HL-60 (cell line): ENCODE results near the gene CXCR5.

Experiments used
- DNase-seq, 2 experiments: peaks; one replicate each; pipeline ENCODE4 v3.0.0-alpha.2; 2010 to 2020; ENCODE audit warnings: low read depth in 1 of 2, low spot score in 1 of 2
- H3K27ac ChIP-seq: fragments of 250-450 bp; sonication (Bioruptor Pico); replicated peaks from 2 replicates; pipeline ENCODE4 v1.5.1; 2020; ENCODE audit warnings: mild to moderate bottlenecking, moderate library complexity
- H3K27me3 ChIP-seq: fragments of 250-450 bp; sonication (Bioruptor Pico); 2 replicates; pipeline ENCODE4 v1.5.1; 2021; ENCODE audit warnings: mild to moderate bottlenecking, moderate library complexity; ENCODE audit not compliant: insufficient read depth, poor library complexity, severe bottlenecking
- H3K4me3 ChIP-seq: replicated peaks from 2 replicates; pipeline ENCODE4 v1.5.1; 2011; ENCODE audit warnings: mild to moderate bottlenecking, control low read depth, low read length; ENCODE audit not compliant: insufficient read depth
- GABPA ChIP-seq: IDR thresholded peaks from 2 replicates; pipeline ENCODE4 v1.6.1; 2012; ENCODE audit warnings: low read depth
- POLR2AphosphoS5 ChIP-seq: IDR thresholded peaks from 2 replicates; pipeline ENCODE4 v1.6.1; 2012; ENCODE audit warnings: low read depth
- SPI1 ChIP-seq: IDR thresholded peaks from 2 replicates; pipeline ENCODE4 v1.6.1; 2012; ENCODE audit warnings: low read depth, mild to moderate bottlenecking, borderline replicate concordance
- TF ChIP-seq, protein P1 (sequence below): IDR thresholded peaks from 2 replicates; pipeline ENCODE4 v1.6.1; 2012; ENCODE audit warnings: low read depth; ENCODE audit not compliant: insufficient replicate concordance
- TF ChIP-seq, protein P2 (sequence below): IDR thresholded peaks from one replicate; pipeline ENCODE4 v1.5.1; 2011; ENCODE audit warnings: low read length, control low read depth, inconsistent platforms; ENCODE audit not compliant: insufficient read depth

Gene CXCR5

DNA sequence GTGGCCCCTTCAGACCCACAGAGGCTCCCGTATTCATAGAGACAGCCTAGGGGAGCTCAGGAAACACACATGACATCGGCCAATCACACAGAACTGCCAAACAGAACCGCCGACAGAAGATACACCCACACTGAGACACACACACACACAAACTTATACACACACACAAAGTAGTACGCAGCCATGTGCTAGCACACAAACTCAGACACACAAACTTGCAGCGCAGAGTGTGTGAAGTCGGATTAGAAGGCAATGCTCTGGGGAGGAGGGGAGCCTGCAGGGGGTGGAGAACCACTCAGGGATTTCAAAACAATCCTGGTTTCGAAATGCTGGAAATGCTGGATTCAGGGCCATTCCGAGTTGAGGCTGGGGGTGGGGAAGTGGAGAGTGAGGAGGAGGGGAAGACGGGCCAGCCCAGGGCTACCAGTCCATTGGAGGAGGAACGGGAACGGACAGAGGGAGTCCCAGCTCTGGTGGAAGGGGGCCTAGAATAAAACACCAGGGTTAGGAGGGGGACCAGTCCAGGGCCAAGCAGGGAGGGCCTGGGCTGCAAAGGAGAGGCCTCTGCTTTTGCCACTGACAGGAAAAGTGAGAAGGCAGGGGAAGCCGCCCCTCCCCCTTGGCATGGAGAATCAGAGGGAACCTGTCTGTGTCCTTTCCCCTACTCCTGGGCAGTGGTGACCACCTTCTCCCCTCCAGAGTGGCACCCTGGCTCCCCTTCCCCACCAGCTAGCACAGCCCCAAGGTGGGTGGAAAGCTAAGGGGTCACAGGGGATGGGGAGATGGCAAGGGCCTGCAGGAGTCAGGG is 37.6 kb downstream of the CXCR5 start:
- peak in 1 of 2 experiments; percentile 40 for DNase-seq
- Histone ChIP-seq H3K4me3 (no peak overlapping the region), H3K27ac (no peak overlapping the region), H3K27me3 (no peaks in the 10 kb centered on the region)
- TF ChIP-seq, protein P1, sequence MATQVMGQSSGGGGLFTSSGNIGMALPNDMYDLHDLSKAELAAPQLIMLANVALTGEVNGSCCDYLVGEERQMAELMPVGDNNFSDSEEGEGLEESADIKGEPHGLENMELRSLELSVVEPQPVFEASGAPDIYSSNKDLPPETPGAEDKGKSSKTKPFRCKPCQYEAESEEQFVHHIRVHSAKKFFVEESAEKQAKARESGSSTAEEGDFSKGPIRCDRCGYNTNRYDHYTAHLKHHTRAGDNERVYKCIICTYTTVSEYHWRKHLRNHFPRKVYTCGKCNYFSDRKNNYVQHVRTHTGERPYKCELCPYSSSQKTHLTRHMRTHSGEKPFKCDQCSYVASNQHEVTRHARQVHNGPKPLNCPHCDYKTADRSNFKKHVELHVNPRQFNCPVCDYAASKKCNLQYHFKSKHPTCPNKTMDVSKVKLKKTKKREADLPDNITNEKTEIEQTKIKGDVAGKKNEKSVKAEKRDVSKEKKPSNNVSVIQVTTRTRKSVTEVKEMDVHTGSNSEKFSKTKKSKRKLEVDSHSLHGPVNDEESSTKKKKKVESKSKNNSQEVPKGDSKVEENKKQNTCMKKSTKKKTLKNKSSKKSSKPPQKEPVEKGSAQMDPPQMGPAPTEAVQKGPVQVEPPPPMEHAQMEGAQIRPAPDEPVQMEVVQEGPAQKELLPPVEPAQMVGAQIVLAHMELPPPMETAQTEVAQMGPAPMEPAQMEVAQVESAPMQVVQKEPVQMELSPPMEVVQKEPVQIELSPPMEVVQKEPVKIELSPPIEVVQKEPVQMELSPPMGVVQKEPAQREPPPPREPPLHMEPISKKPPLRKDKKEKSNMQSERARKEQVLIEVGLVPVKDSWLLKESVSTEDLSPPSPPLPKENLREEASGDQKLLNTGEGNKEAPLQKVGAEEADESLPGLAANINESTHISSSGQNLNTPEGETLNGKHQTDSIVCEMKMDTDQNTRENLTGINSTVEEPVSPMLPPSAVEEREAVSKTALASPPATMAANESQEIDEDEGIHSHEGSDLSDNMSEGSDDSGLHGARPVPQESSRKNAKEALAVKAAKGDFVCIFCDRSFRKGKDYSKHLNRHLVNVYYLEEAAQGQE, result no peak
- TF ChIP-seq POLR2AphosphoS5 (no peak), GABPA (no peak), SPI1 (no peak)
- TF ChIP-seq, protein P2, sequence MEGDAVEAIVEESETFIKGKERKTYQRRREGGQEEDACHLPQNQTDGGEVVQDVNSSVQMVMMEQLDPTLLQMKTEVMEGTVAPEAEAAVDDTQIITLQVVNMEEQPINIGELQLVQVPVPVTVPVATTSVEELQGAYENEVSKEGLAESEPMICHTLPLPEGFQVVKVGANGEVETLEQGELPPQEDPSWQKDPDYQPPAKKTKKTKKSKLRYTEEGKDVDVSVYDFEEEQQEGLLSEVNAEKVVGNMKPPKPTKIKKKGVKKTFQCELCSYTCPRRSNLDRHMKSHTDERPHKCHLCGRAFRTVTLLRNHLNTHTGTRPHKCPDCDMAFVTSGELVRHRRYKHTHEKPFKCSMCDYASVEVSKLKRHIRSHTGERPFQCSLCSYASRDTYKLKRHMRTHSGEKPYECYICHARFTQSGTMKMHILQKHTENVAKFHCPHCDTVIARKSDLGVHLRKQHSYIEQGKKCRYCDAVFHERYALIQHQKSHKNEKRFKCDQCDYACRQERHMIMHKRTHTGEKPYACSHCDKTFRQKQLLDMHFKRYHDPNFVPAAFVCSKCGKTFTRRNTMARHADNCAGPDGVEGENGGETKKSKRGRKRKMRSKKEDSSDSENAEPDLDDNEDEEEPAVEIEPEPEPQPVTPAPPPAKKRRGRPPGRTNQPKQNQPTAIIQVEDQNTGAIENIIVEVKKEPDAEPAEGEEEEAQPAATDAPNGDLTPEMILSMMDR, result no peak

DNA sequence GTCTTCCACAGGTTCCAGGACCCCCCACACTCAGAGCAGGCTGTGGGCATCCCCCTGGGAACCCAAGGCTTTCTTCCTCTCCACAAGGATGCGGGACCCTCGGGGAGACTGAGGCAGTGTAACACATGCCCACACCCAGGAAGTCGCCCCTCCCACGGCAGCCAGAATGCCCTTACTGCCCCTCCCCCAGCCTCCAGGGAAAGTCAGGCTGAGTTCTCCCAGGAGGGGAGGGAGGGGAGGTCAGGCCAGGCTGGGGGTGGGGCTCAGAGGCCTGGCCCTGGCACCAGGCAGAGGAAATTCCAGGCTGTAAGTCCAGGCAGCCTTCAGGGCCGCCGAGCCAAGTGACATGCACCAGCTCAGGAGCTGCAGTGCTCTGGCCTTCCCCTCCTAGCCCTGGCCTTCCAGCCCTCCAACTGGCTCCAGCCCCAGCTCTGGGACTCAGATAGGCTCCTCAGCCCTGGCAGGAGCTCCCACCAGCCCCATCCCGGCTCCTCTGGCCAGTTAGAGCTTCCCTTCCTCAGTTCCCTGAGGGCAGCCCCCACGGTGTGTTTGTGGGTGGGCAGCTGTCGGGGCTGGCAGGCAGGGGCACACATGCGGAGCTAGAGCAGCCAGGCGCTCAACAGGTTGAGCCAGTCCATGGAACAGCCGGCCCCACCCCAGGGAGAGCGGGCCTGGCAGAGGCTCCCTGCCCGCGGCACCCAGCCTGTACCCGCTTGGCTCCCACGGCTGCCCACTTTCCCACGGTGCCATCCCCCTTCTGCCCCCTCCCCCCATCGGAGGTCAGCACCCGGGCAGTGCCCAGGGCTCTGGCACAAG is 38.4 kb downstream of the CXCR5 start:
- H3K27me3 ChIP-seq, result no peaks in the 10 kb centered on the region
- no peak overlapping the region for H3K27ac ChIP-seq
- TF ChIP-seq POLR2AphosphoS5, result no peak
- TF ChIP-seq GABPA, result no peak
- TF ChIP-seq, protein P2, result no peak
- TF ChIP-seq, protein P1, result no peak
- no peak for TF ChIP-seq SPI1
- DNase-seq, result no peak
- H3K4me3 ChIP-seq, result no peak overlapping the region

DNA sequence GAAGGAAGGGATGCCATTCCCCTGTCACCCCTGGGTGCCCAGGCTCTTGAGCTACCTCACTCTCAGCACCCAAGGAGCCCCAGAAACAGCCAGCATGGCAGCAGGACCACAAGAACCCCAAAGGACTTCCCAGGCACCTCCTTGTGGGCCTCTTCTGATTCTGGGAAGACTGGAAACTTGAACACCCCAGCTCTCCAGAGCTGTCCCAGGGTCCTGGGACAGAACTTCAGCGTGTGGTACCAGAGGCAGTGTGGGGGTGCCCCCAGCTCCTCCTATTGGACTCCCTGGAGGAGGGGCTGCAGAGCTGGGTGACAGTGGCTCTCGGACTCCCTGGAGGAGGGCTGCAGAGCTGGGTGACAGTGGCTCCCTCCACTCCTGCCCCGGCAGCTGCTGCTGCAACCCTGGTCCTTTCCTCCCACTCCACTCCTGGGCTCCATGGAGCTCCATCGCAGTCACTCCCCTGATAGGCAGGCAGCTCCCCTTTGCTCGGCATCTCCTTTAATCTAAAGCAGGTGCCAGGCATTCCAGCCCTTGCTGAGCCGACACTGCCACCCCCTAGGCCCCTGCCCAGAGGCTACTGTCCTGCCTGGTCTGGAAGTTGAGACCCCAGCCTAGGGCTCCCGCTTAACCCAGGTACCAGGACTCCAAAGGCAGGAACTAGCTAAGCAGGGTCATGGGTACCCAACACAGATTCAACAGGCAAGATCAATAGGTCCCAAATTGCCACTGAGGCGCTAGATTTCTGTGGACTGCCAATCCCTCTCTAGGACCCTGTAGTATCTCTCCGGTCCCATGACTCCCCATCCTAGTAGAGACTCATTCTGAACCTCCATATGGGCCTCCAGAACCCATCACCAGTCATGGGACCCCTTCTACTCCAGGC is 39.3 kb downstream of the CXCR5 start:
- H3K27ac ChIP-seq, result no peak overlapping the region
- DNase-seq, result no peak
- no peak overlapping the region for H3K4me3 ChIP-seq
- no peaks in the 10 kb centered on the region for H3K27me3 ChIP-seq
- TF ChIP-seq POLR2AphosphoS5 (no peak), GABPA (no peak), SPI1 (no peak)
- TF ChIP-seq, protein P1, result no peak
- TF ChIP-seq, protein P2, result no peak
